Fibroblast of mammary gland (primary cell): ENCODE measurements around the gene NTPCR.
A peak's percentile ranks its signal among the peaks of the same experiment; 100 is the strongest.

Experiments used
- DNase-seq: peaks from one replicate; pipeline ENCODE4 v3.0.0-alpha.2; 2010; ENCODE audit warnings: low read depth
- H3K4me3 ChIP-seq: 2 replicates; pipeline ENCODE4 v1.5.1; 2011; ENCODE audit warnings: low read depth, mild to moderate bottlenecking, low read length, moderate library complexity; ENCODE audit not compliant: control insufficient read depth
- TF ChIP-seq, protein P1 (sequence below): conservative IDR thresholded peaks from 2 replicates; pipeline ENCODE4 v1.5.1; 2011; ENCODE audit warnings: low read depth, low read length, inconsistent platforms; ENCODE audit not compliant: control insufficient read depth, insufficient read depth

Gene NTPCR

DNA sequence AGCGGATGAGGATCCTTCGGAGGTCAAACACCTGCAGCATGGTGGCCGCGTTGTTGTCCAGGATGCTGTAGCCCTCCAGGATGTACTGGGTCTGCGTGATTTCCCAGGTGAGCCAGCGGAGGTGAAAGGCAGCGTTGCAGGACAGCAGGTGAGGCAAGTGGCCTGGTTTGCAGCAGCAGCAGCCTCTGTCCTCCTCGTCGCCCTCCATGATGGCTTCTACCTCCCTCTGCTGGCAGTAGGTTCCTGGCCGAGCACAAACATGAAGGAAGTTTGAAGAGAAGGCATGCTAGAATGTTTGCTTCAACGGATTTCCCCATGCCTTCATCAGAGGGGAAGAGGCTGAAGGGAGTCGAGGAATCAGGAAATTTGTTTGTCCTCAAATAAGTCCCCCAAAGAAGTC, 74.7 kb downstream of the NTPCR start:
- TF ChIP-seq, protein P1, sequence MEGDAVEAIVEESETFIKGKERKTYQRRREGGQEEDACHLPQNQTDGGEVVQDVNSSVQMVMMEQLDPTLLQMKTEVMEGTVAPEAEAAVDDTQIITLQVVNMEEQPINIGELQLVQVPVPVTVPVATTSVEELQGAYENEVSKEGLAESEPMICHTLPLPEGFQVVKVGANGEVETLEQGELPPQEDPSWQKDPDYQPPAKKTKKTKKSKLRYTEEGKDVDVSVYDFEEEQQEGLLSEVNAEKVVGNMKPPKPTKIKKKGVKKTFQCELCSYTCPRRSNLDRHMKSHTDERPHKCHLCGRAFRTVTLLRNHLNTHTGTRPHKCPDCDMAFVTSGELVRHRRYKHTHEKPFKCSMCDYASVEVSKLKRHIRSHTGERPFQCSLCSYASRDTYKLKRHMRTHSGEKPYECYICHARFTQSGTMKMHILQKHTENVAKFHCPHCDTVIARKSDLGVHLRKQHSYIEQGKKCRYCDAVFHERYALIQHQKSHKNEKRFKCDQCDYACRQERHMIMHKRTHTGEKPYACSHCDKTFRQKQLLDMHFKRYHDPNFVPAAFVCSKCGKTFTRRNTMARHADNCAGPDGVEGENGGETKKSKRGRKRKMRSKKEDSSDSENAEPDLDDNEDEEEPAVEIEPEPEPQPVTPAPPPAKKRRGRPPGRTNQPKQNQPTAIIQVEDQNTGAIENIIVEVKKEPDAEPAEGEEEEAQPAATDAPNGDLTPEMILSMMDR: peak; percentile 34
- no peak overlapping the region for H3K4me3 ChIP-seq
- DNase-seq: peak; percentile 12

- DNase-seq: no peak
- no peak overlapping the region for H3K4me3 ChIP-seq
- TF ChIP-seq, protein P1: no peak
Measured at GRCh38 chr1:233025567-233025966, 75.2 kb downstream of the NTPCR start.

DNA sequence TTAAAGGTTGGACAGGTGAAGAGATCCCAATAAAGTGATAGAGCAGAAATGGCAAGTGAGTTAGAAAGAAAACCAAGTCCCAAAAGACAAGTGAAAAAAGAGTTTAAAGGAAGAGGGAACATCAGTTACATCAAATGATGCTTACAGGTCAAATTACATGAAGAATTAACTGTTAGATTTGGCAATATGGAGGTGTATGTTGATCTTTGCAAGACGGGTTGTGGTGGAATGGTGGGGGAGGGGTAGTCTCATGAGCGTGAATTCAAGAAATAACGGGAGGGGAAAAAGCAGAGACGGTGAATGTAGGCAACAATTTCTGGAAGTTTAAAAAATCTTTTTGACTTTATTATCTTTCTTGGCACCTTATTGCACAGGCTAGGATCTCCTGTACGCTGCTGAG, 76.6 kb downstream of the NTPCR start:
- H3K4me3 ChIP-seq: no peak overlapping the region
- DNase-seq: no peak
- TF ChIP-seq, protein P1: no peak

- TF ChIP-seq, protein P1: no peak
- no peak overlapping the region for H3K4me3 ChIP-seq
- no peak for DNase-seq
Measured at GRCh38 chr1:233031521-233031920, 81.1 kb downstream of the NTPCR start.

- TF ChIP-seq, protein P1: no peak
- no peak overlapping the region for H3K4me3 ChIP-seq
- no peak for DNase-seq
Measured at GRCh38 chr1:233032916-233033315, 82.5 kb downstream of the NTPCR start.

GRCh38 chr1:233033361-233033760, 83.0 kb downstream of the NTPCR start:
- TF ChIP-seq, protein P1: no peak
- H3K4me3 ChIP-seq: no peak overlapping the region
- peak; percentile 76 for DNase-seq
